ENCODE data around the gene DNMT3L.
"Not testable (repeated sequence)": the region's sequence is repeated elsewhere in the genome, so short reads cannot be mapped to it uniquely, and the experiment has no call there.

DNMT3L gene

GRCh38 chr21:44303490-44303981 lies 41.8 kb upstream of the DNMT3L start:
- DNase-seq (ENCODE audit: low spot score), result no peak
- no peak for TF ChIP-seq CTCF (IDR thresholded peaks at IDR 0.05; ENCODE audit: extremely low read depth, missing control alignments)

GRCh38 chr21:44302573-44303401 lies 41.1 kb upstream of the DNMT3L start:
- not testable (repeated sequence) for DNase-seq (ENCODE audit: low spot score)

- TF ChIP-seq CTCF (IDR thresholded peaks at IDR 0.05; ENCODE audit: extremely low read depth, missing control alignments), result no peak
- no peak for DNase-seq (ENCODE audit: low spot score)
These were observed 40.3 kb upstream of the DNMT3L start for GRCh38 chr21:44301961-44302406.

GRCh38 chr21:44301141-44301540 lies 39.4 kb upstream of the DNMT3L start:
- no peak for DNase-seq (ENCODE audit: low spot score)
- TF ChIP-seq CTCF (IDR thresholded peaks at IDR 0.05; ENCODE audit: extremely low read depth, missing control alignments), result no peak

GRCh38 chr21:44300262-44300959 lies 38.7 kb upstream of the DNMT3L start:
- no peak for TF ChIP-seq CTCF (IDR thresholded peaks at IDR 0.05; ENCODE audit: extremely low read depth, missing control alignments)
- DNase-seq (ENCODE audit: low spot score), result peak; percentile 91

GRCh38 chr21:44299458-44300261 lies 38.0 kb upstream of the DNMT3L start, which contains the start of gene PFKL:
TSS of gene PFKL (plus strand) at chr21:44300053. CDS start at chr21:44300106, 53 bp downstream.
- DNase-seq (ENCODE audit: low spot score), result peak; percentile 98
- TF ChIP-seq CTCF (IDR thresholded peaks at IDR 0.05; ENCODE audit: extremely low read depth, missing control alignments), result no peak

GRCh38 chr21:44299085-44299457 lies 37.4 kb upstream of the DNMT3L start:
- no peak for TF ChIP-seq CTCF (IDR thresholded peaks at IDR 0.05; ENCODE audit: extremely low read depth, missing control alignments)
- peak; percentile 77 for DNase-seq (ENCODE audit: low spot score)
